IMR-90 (cell line): ENCODE results near the gene NDUFS7. TPM values are rescaled to one million over a fixed set of nuclear protein-coding genes. Genes with fewer than 3 reads are reported as not detected.

Experiments used
- ATAC-seq: fragments of 200-7000 bp; cut with Tn5 transposase; 2 replicates; pipeline ENCODE4 v1.9.1; 2020; ENCODE audit warnings: low read depth, mild to moderate bottlenecking, moderate library complexity
- BruUV-seq: library from RNA; stranded (reverse); fragments of 400-500 nt; replicated peaks from 2 replicates; lab custom pipeline; 2021; lab: Mats Ljungman, UMichigan
- CTCF ChIA-PET: fragments of 300-600 bp; formaldehyde crosslinking; extraction: SDS; loops from one replicate; lab custom pipeline; 2021; ENCODE audit warnings: antibody characterized with exemption; lab: Yijun Ruan, JAX
- POLR2A ChIA-PET: fragments of 300-600 bp; sonication (Branson Sonifier 250); formaldehyde crosslinking; loops from one replicate; lab custom pipeline; 2022; ENCODE audit warnings: antibody characterized with exemption; ENCODE audit not compliant: unreplicated experiment; lab: Charles Lee
- DNase-seq: peaks from one replicate; pipeline ENCODE4 v3.0.0; 2013
- H2AFZ ChIP-seq: replicated peaks from 2 replicates; pipeline ENCODE3; 2013; ENCODE audit warnings: low read length, mild to moderate bottlenecking; ENCODE audit not compliant: poor library complexity
- H2AK5ac ChIP-seq: 2 replicates; pipeline ENCODE4 v1.6.1; 2013; ENCODE audit warnings: low read depth, low read length, inconsistent platforms
- H2AK9ac ChIP-seq: replicated peaks from 2 replicates; pipeline ENCODE3; 2013; ENCODE audit warnings: mild to moderate bottlenecking, low read depth, low read length, moderate library complexity; ENCODE audit not compliant: poor library complexity
- H2BK120ac ChIP-seq: 2 replicates; pipeline ENCODE4 v1.6.1; 2013; ENCODE audit warnings: low read depth, low read length, inconsistent platforms
- H2BK15ac ChIP-seq: 3 replicates; pipeline ENCODE4 v1.6.1; 2013; ENCODE audit warnings: low read depth, low read length, inconsistent platforms
- H2BK20ac ChIP-seq: 2 replicates; pipeline ENCODE4 v1.6.1; 2013; ENCODE audit warnings: low read depth, mild to moderate bottlenecking, inconsistent platforms, low read length, moderate library complexity
- H2BK5ac ChIP-seq: 2 replicates; pipeline ENCODE4 v1.6.1; 2013; ENCODE audit warnings: mild to moderate bottlenecking, low read depth, low read length, inconsistent platforms; ENCODE audit not compliant: poor library complexity, severe bottlenecking
- H3K14ac ChIP-seq: replicated peaks from 2 replicates; pipeline ENCODE4 v1.6.1; 2013; ENCODE audit warnings: low read depth, low read length, inconsistent platforms
- H3K18ac ChIP-seq: 2 replicates; pipeline ENCODE4 v1.6.1; 2013; ENCODE audit warnings: low read depth, low read length, control low read depth
- H3K23ac ChIP-seq: 2 replicates; pipeline ENCODE4 v1.6.1; 2013; ENCODE audit warnings: low read depth, low read length, inconsistent platforms
- H3K27ac ChIP-seq: 2 replicates; pipeline ENCODE4 v1.5.1; 2013; ENCODE audit warnings: mild to moderate bottlenecking, control low read depth, low read length; ENCODE audit not compliant: insufficient read depth
- H3K27me3 ChIP-seq: 2 replicates; pipeline ENCODE4 v1.6.1; 2013; ENCODE audit warnings: low read length; ENCODE audit not compliant: control insufficient read depth, insufficient read depth
- H3K36me3 ChIP-seq: 2 replicates; pipeline ENCODE4 v1.6.1; 2013; ENCODE audit warnings: low read length, mixed read lengths; ENCODE audit not compliant: control insufficient read depth, insufficient read depth
- H3K4ac ChIP-seq: 2 replicates; pipeline ENCODE4 v1.6.1; 2013; ENCODE audit warnings: low read depth, low read length, inconsistent platforms
- H3K4me1 ChIP-seq: 2 replicates; pipeline ENCODE4 v1.6.1; 2013; ENCODE audit warnings: low read length, mixed read lengths; ENCODE audit not compliant: control insufficient read depth, insufficient read depth
- H3K4me2 ChIP-seq: 2 replicates; pipeline ENCODE4 v1.6.1; 2013; ENCODE audit warnings: low read depth, mild to moderate bottlenecking, control low read depth, low read length, moderate library complexity
- H3K4me3 ChIP-seq: 2 replicates; pipeline ENCODE4 v1.5.1; 2013; ENCODE audit warnings: low read depth, mild to moderate bottlenecking, control low read depth, low read length, moderate library complexity; ENCODE audit not compliant: insufficient read depth
- H3K56ac ChIP-seq: 2 replicates; pipeline ENCODE4 v1.6.1; 2013; ENCODE audit warnings: low read length, inconsistent platforms; ENCODE audit not compliant: insufficient read depth; ENCODE audit errors: extremely low read depth
- H3K79me1 ChIP-seq, 2 experiments: 2 replicates each; pipeline ENCODE4 v1.6.1; 2013; ENCODE audit warnings: low read length in 2 of 2, inconsistent platforms in 1 of 2, low read depth in 1 of 2
- H3K9ac ChIP-seq: 2 replicates; pipeline ENCODE4 v1.6.1; 2013; ENCODE audit warnings: low read depth, low read length, control low read depth
- H3K9me1 ChIP-seq: 2 replicates; pipeline ENCODE4 v1.6.1; 2013; ENCODE audit warnings: low read length, inconsistent platforms; ENCODE audit not compliant: insufficient read depth
- H3K9me3 ChIP-seq: 2 replicates; pipeline ENCODE4 v1.6.1; 2013; ENCODE audit warnings: low read length; ENCODE audit not compliant: control insufficient read depth, insufficient read depth
- H4K20me1 ChIP-seq: 2 replicates; pipeline ENCODE4 v1.6.1; 2013; ENCODE audit warnings: low read length, inconsistent platforms; ENCODE audit not compliant: insufficient read depth
- H4K5ac ChIP-seq: 2 replicates; pipeline ENCODE4 v1.6.1; 2013; ENCODE audit warnings: mild to moderate bottlenecking, low read depth, low read length, control low read depth
- H4K8ac ChIP-seq, 2 experiments: 2 replicates each; pipeline ENCODE4 v1.6.1; 2013; ENCODE audit warnings: low read depth in 2 of 2, low read length in 2 of 2, control low read depth in 1 of 2, inconsistent platforms in 1 of 2
- H4K91ac ChIP-seq: 2 replicates; pipeline ENCODE4 v1.6.1; 2013; ENCODE audit warnings: low read depth, low read length, inconsistent platforms; ENCODE audit not compliant: insufficient read depth
- CTCF ChIP-seq: conservative IDR thresholded peaks from 2 replicates; pipeline ENCODE4 v1.5.1; 2012; ENCODE audit warnings: mild to moderate bottlenecking, low read depth, low read length, improper control_type of control experiment
- NFE2L2 ChIP-seq: fragments of 150-350 bp; IDR thresholded peaks from 2 replicates; pipeline ENCODE4 v1.6.1; 2016; ENCODE audit warnings: low read depth, mild to moderate bottlenecking, low read length
- WGBS, 2 experiments: methylation state at CpG; one replicate each; pipeline versions ENCODE4 v1.1.5 to v1.1.7; 2013; ENCODE audit warnings: missing lambda C conversion rate in 2 of 2; ENCODE audit not compliant: insufficient read length in 1 of 2; ENCODE audit errors: extremely low coverage in 2 of 2; 5-methylcytosine and 5-hydroxymethylcytosine counted together
- dilution Hi-C: fragments of 300-500 bp; cut with HindIII; formaldehyde crosslinking; loops from one replicate; pipeline ENCODE4 v1.14.3; 2018; ENCODE audit warnings: low sequenced_read_pairs; ENCODE audit not compliant: unreplicated experiment
- in situ Hi-C: fragments of 300-500 bp; cut with MboI; formaldehyde crosslinking; loops from 3 replicates; pipeline ENCODE4 v1.14.3; 2019; ENCODE audit warnings: low sequenced_read_pairs, inconsistent platforms, mixed read lengths
- intact Hi-C: fragments of 100-400 bp; cut with micrococcal nuclease; formaldehyde crosslinking; loops from 2 replicates; pipeline ENCODE4 v1.10.0; 2022
- polyA plus RNA-seq, 3 experiments: library from polyadenylated mRNA; depleted of rRNA; stranded (reverse); fragments of >200 nt; gene quantifications; 2 replicates each; pipeline ENCODE4 v1.2.3, GENCODE V29; 2012; ENCODE audit warnings: low replicate concordance in 1 of 3
- total RNA-seq: library from RNA; depleted of rRNA; stranded (reverse); fragments of >200 nt; gene quantifications from 2 replicates; pipeline ENCODE4 v1.2.3, GENCODE V29; 2012

The NDUFS7 gene
- total and polyA plus RNA-seq, 2 of the 4 experiments (the other 2 are of a cell fraction): 60.8 to 136 TPM

- Histone ChIP-seq H3K79me1 (peaks cover 0 to 49% of the 10 kb centered on the region in 2 experiments; a peak in 3 of 4 replicates), H2BK5ac (no peak overlapping the region), H2AK5ac (no peak overlapping the region), H4K91ac (no peak overlapping the region), H2BK120ac (no peak overlapping the region; the same call in 1 of the 2 replicates), H4K5ac (no peak overlapping the region), H2AK9ac (no peak overlapping the region), H3K14ac (no peak overlapping the region), H3K4me2 (no peak overlapping the region), H2BK15ac (no peak overlapping the region), H2BK20ac (no peak overlapping the region), H3K9me1 (peaks cover 9% of the 10 kb centered on the region), H3K23ac (no peak overlapping the region), H3K27me3 (no peaks in the 10 kb centered on the region), H3K4me3 (no peak overlapping the region), H3K9ac (no peak overlapping the region), H3K4ac (no peak overlapping the region), H2AFZ (no peak overlapping the region), H3K27ac (no peak overlapping the region), H3K36me3 (peaks cover 49% of the 10 kb centered on the region), H3K18ac (no peak overlapping the region), H3K56ac (no peak overlapping the region), H3K9me3 (no peaks in the 10 kb centered on the region), H4K20me1 (no peaks in the 10 kb centered on the region; the same call in 1 of the 2 replicates), H4K8ac (no peak overlapping the region), H3K4me1 (peaks cover 13% of the 10 kb centered on the region)
- 100% methylated on average over 4 of the region's 15 CpGs; no CpG with 5 or more reads in 1 of the 2 experiments for WGBS, 2 experiments
- POLR2A ChIA-PET: no interaction called here
- CTCF ChIA-PET: no interaction called here
- peak; percentile 20 for DNase-seq
- no TSS peak for BruUV-seq
- TF ChIP-seq NFE2L2 (no peak), CTCF (peak; percentile 22; the same call in 1 of the 2 replicates)
- intact Hi-C loops: loop anchor here (5.0 kb wide), 1 partner anchor 87 kb away; the partner anchor contains the start of gene FAM174C
- in situ Hi-C loops: loop anchor here (5.0 kb wide), 1 partner anchor 82 kb away; no protein-coding TSS in a partner anchor
- ATAC-seq: no peak
- dilution Hi-C loops: no loop called here
Measured at GRCh38 chr19:1364070-1364704, 19.5 kb upstream of the NDUFS7 start.
